ENCODE results near the gene EIF2B2. TPM values are rescaled to one million over a fixed set of nuclear protein-coding genes. Genes with fewer than 3 reads are reported as not detected.

The EIF2B2 gene
- total RNA-seq, 4 donors from 2014 or later = 19.0 to 33.0 (median 26.3) TPM

DNA sequence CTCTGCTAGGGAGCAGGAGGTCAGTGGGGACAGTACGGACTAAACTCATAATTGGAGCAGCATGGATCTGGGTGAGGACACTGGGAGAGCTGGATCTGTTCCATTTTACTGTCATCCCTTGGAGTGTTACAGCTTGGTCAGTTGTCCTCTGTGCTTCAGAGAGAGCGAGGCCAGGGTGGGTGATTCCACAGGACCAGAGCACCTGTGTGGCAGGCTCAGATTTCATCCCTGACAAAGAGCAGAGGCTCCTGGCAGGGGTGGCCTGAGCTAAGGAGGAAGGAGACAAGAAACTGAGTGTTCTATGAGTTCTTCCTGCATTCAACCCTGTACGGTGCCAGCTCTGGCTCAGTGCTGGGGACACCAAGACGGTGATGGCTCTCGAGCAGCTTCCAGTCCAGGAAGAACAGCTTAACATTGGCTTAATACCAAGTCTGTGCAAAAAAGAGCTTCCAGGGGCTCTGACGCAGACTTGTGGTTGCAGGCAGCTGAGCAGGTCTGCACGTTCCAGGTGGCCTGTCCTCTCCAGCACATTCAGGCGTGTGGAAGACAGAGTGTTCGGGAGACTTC, 38.9 kb upstream of the EIF2B2 start:
- TF ChIP-seq, protein P1, sequence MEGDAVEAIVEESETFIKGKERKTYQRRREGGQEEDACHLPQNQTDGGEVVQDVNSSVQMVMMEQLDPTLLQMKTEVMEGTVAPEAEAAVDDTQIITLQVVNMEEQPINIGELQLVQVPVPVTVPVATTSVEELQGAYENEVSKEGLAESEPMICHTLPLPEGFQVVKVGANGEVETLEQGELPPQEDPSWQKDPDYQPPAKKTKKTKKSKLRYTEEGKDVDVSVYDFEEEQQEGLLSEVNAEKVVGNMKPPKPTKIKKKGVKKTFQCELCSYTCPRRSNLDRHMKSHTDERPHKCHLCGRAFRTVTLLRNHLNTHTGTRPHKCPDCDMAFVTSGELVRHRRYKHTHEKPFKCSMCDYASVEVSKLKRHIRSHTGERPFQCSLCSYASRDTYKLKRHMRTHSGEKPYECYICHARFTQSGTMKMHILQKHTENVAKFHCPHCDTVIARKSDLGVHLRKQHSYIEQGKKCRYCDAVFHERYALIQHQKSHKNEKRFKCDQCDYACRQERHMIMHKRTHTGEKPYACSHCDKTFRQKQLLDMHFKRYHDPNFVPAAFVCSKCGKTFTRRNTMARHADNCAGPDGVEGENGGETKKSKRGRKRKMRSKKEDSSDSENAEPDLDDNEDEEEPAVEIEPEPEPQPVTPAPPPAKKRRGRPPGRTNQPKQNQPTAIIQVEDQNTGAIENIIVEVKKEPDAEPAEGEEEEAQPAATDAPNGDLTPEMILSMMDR (IDR thresholded peaks at IDR 0.05; ENCODE audit: low read depth) = no peak

DNA sequence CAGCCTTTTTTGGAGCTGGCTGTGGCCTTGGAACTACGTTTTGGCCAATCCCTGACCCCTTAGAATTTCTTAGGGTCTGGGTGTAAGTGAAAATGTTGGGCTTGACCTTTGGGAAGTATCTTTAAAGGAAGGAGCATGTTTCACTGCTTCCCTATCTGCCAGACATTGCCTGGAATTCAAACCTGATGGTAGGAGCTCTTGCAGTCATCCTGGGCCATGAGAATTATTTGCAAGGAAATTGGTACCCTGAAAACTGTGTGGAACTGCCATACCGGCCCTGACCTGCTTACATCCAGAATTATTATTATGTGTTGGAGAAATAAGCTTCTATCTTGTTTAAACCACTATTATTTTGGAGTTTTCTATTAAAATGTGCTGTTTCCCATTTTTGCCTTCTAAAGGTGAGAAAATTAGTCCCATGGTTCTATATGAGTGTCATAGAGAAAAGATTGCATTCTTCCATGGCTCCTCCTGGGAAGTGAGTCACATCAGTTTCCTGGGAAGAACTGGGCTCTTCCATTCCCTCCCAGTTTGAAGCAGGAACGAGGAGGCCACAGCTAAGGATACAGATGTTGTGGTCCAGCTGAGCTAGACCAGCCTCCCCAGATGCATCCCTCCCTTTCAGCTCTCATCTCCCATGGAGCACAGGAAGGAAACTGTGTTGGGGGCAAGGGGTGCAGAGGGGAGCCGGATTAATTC, 37.8 kb upstream of the EIF2B2 start:
- TF ChIP-seq, protein P1 (IDR thresholded peaks at IDR 0.05; ENCODE audit: low read depth) = no peak

DNA sequence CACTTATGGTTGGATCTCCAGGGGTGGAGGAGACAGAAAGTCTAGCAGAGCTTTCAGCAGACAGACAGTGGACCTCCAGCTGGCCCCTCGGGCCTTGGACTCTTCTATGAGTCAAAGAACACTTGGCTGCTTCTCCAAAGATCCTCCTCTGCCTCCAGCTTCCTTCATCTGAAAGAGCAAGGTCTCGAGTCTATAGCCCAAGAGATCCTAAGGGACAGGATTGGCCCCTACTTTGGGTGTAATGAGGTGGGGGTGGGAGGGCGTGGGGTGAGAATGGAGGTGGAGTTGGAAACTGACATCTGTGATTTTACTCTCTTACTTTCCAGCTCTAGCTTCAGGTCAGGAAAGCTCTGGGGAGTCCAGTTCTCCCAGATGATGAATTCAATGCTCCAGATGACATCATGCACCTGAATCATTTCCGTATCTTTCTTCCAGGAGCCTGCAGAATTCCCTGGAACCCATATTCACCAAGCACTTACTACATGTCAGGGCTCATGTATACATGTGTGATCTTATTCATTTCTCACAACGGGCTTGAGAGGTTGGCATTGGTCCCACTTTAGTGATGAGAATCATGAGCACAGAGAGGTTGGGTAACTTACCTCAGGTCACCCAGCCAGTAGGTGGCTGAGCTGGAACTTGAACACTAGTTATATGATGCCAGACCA, 37.1 kb upstream of the EIF2B2 start:
- TF ChIP-seq, protein P1 (IDR thresholded peaks at IDR 0.05; ENCODE audit: low read depth) = no peak

DNA sequence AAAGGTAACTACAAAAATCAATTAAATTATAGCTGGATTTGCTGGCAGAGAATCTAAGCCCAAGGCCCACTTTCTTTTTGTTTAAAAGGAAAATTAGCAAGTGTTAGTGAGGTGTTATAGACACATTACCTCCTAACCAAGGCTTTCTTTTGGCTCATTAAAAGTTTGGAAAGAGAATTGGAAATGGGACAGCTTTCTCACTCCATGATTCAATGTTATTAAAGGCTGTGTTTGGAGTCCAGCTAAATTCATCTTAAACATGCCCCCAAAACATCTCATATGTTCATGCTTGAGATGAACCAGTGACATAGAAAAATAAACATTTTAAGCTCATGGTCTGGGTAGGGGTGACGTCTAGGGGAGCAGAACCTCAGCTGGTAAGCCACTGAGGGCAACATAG, 33.9 kb upstream of the EIF2B2 start:
- TF ChIP-seq, protein P1 (IDR thresholded peaks at IDR 0.05; ENCODE audit: low read depth) = no peak

DNA sequence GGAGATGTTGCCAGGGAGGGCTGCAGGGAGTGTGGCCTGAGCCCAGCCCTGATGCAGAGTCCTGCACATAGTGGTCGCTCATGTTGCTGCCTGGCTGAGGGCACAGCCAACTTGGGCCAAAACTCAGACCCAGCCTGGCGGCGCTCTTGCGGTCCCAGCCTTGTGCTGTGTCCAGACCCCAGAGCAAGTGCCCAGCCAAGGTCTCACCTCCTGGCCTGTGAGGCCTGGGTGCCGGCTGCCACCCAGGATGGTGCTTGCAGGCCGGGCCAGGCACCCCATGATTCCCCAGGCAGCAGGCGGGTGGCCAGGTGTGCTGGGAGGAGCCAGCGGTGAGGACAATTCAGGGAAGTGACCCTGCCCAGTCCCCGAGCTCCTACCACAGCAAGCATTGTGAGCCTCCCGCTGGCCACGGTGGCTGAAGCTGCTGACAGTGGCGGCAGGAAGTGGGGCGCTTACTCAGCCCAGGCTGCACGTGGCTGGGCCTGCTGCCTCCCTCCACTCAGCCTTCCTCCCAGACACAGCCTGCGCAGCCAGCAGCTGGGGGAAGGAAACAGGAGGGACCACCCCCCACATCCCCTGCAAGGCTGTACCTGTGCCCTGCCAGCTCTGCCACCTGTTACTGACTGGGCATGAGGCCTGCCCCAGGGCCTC, 29.6 kb upstream of the EIF2B2 start:
- TF ChIP-seq, protein P1 (IDR thresholded peaks at IDR 0.05; ENCODE audit: low read depth) = no peak

DNA sequence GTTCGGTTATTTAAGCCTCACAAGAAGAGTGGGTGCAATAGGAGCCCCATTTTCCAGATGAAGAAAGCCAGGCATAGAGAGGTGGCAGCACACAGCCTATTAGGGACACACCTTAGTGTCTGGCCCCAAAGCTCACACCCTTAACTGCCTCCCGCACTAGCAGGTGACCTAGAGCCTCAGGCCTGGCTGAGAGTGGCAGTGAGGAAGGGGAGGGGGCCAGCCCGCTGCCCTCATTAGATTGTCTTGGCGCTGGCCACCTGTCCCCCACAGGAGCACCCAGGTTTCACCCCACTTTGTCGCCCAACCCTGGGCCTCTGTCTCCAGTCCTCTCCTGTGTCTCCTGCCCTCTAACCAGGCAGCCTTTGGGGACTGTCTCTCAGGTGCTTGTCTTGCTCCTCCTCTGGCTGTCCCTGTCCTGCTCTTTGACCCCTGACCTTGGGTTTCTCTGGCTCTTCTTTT, 28.8 kb upstream of the EIF2B2 start:
- TF ChIP-seq, protein P1 (IDR thresholded peaks at IDR 0.05; ENCODE audit: low read depth) = no peak
